ENCODE results near the gene HMX1.

HMX1 gene

GRCh38 chr4:8838961-8839431 lies 32.6 kb downstream of the HMX1 start:
- DNase-seq = no peak

- DNase-seq = no peak
Observed at GRCh38 chr4:8838296-8838960, 33.2 kb downstream of the HMX1 start.

- DNase-seq = no peak
Observed at GRCh38 chr4:8837181-8837841, 34.3 kb downstream of the HMX1 start.

GRCh38 chr4:8836664-8837171 lies 34.9 kb downstream of the HMX1 start:
- DNase-seq = no peak

- no peak for DNase-seq
Observed at GRCh38 chr4:8835521-8836365, 35.9 kb downstream of the HMX1 start.

GRCh38 chr4:8834681-8835220 lies 36.9 kb downstream of the HMX1 start:
- DNase-seq = no peak

GRCh38 chr4:8832113-8832915 lies 39.3 kb downstream of the HMX1 start:
- DNase-seq = no peak

- DNase-seq = no peak
Observed at GRCh38 chr4:8831221-8832112, 40.2 kb downstream of the HMX1 start.

- DNase-seq = no peak
Observed at GRCh38 chr4:8830611-8831200, 40.9 kb downstream of the HMX1 start.

- DNase-seq = no peak
Observed at GRCh38 chr4:8830056-8830455, 41.6 kb downstream of the HMX1 start.

- no peak for DNase-seq
Observed at GRCh38 chr4:8829584-8829983, 42.1 kb downstream of the HMX1 start.

- no peak for DNase-seq
Observed at GRCh38 chr4:8828869-8829268, 42.8 kb downstream of the HMX1 start.

- no peak for DNase-seq
Observed at GRCh38 chr4:8821151-8821950, 50.3 kb downstream of the HMX1 start.

- DNase-seq = no peak
Observed at GRCh38 chr4:8820178-8821102, 51.2 kb downstream of the HMX1 start.

GRCh38 chr4:8819473-8820177 lies 52.0 kb downstream of the HMX1 start:
- DNase-seq = no peak

- no peak for DNase-seq
Observed at GRCh38 chr4:8819019-8819418, 52.6 kb downstream of the HMX1 start.

GRCh38 chr4:8818063-8818881 lies 53.4 kb downstream of the HMX1 start:
- no peak for DNase-seq

GRCh38 chr4:8817813-8818062 lies 53.9 kb downstream of the HMX1 start:
- DNase-seq = no peak

Data from stimulated activated CD4-positive, alpha-beta T cell treated with anti-CD3 and anti-CD28 coated beads, Interleukin-4, amount 100 ng/mL, for 24 hours (primary cell).